GM12878 (cell line): ENCODE measurements around the gene ECSIT. TPM values are rescaled to one million over a fixed set of nuclear protein-coding genes. Genes with fewer than 3 reads are reported as not detected.

Experiments
- BRCA1 ChIP-seq: IDR thresholded peaks from 2 replicates; pipeline ENCODE4 v1.6.1; 2011; ENCODE audit warnings: low read depth, low read length, improper control_type of control experiment
- CBX3 ChIP-seq: fragments of 200-600 bp; sonication (generic); IDR thresholded peaks from 2 replicates; pipeline ENCODE4 v1.6.1; 2016; ENCODE audit warnings: low read depth, borderline replicate concordance
- CHD4 ChIP-seq: fragments of 200-600 bp; sonication (generic); IDR thresholded peaks from 2 replicates; pipeline ENCODE4 v1.6.1; 2016; ENCODE audit warnings: mild to moderate bottlenecking
- E2F4 ChIP-seq: IDR thresholded peaks from 2 replicates; pipeline ENCODE4 v1.6.1; 2012; ENCODE audit warnings: low read depth, low read length, improper control_type of control experiment
- E4F1 ChIP-seq: fragments of 450-650 bp; IDR thresholded peaks from 2 replicates; pipeline ENCODE4 v1.6.1; 2018; ENCODE audit warnings: borderline replicate concordance, mild to moderate bottlenecking; ENCODE audit not compliant: partially characterized antibody
- KAT2A ChIP-seq: conservative IDR thresholded peaks from 2 replicates; pipeline ENCODE4 v1.6.1; 2011; ENCODE audit warnings: low read depth, low read length; ENCODE audit not compliant: control insufficient read depth
- MAX ChIP-seq: IDR thresholded peaks from 2 replicates; pipeline ENCODE4 v1.6.1; 2012; ENCODE audit warnings: low read depth, low read length, improper control_type of control experiment
- MXI1 ChIP-seq: fragments of 150-350 bp; IDR thresholded peaks from 2 replicates; pipeline ENCODE4 v1.6.1; 2011; ENCODE audit warnings: low read depth, mild to moderate bottlenecking, inconsistent platforms, low read length, improper control_type of control experiment
- NKRF ChIP-seq: fragments of 450-650 bp; conservative IDR thresholded peaks from 2 replicates; pipeline ENCODE4 v1.6.1; 2017; ENCODE audit warnings: mild to moderate bottlenecking, moderate library complexity
- NRF1 ChIP-seq: conservative IDR thresholded peaks from 2 replicates; pipeline ENCODE4 v1.6.1; 2011; ENCODE audit warnings: mild to moderate bottlenecking, low read depth, low read length, improper control_type of control experiment
- PAX8 ChIP-seq: fragments of 450-650 bp; IDR thresholded peaks from 2 replicates; pipeline ENCODE4 v1.6.1; 2017; ENCODE audit warnings: mild to moderate bottlenecking, moderate library complexity
- PKNOX1 ChIP-seq: fragments of 450-650 bp; IDR thresholded peaks from 2 replicates; pipeline ENCODE4 v1.6.1; 2016; ENCODE audit warnings: mild to moderate bottlenecking
- POLR2AphosphoS2 ChIP-seq: IDR thresholded peaks from 2 replicates; pipeline ENCODE4 v1.6.1; 2011; ENCODE audit warnings: low read depth, mild to moderate bottlenecking, low read length, improper control_type of control experiment, moderate library complexity
- RCOR1 ChIP-seq: conservative IDR thresholded peaks from 2 replicates; pipeline ENCODE4 v1.6.1; 2012; ENCODE audit warnings: low read depth, low read length, improper control_type of control experiment
- RUNX3 ChIP-seq: IDR thresholded peaks from 2 replicates; pipeline ENCODE4 v1.6.1; 2012; ENCODE audit warnings: low read length, inconsistent platforms
- SIX5 ChIP-seq: IDR thresholded peaks from 2 replicates; pipeline ENCODE4 v1.6.1; 2011; ENCODE audit warnings: mild to moderate bottlenecking, low read depth, low read length, moderate library complexity; ENCODE audit not compliant: severe bottlenecking
- SMAD5 ChIP-seq: IDR thresholded peaks from 2 replicates; pipeline ENCODE4 v1.6.1; 2016; ENCODE audit warnings: antibody characterized with exemption, low read depth
- SMC3 ChIP-seq: IDR thresholded peaks from 2 replicates; pipeline ENCODE4 v1.6.1; 2011; ENCODE audit warnings: low read length, improper control_type of control experiment, borderline replicate concordance
- STAT1 ChIP-seq: fragments of 450-650 bp; conservative IDR thresholded peaks from 2 replicates; pipeline ENCODE4 v1.6.1; 2014; ENCODE audit warnings: antibody characterized with exemption, mild to moderate bottlenecking
- TCF12 ChIP-seq: IDR thresholded peaks from 2 replicates; pipeline ENCODE4 v1.6.1; 2011; ENCODE audit warnings: low read depth, mild to moderate bottlenecking, low read length
- YY1 ChIP-seq: IDR thresholded peaks from 2 replicates; pipeline ENCODE4 v1.6.1; 2011; ENCODE audit warnings: low read depth, mild to moderate bottlenecking, low read length
- ZBED1 ChIP-seq: IDR thresholded peaks from 2 replicates; pipeline ENCODE4 v1.6.1; 2016; ENCODE audit warnings: borderline replicate concordance
- ZNF384 ChIP-seq: IDR thresholded peaks from 2 replicates; pipeline ENCODE4 v1.6.1; 2012; ENCODE audit warnings: low read depth, mild to moderate bottlenecking, low read length, improper control_type of control experiment, borderline replicate concordance
- polyA plus RNA-seq, 11 experiments: library from polyadenylated mRNA; depleted of rRNA in 4 of 11; unstranded in 6 of 11; stranded (reverse) in 5 of 11; fragments of >200 nt; fragmentation: Nextera tagmentation in 4 of 11; fragmentation: Illumina TruSeq in 1 of 11; extraction: Ambion mirVana in 4 of 11; extraction: Trizol in 1 of 11; gene quantifications; 1 replicate in 1 of 11; 2 replicates in 10 of 11; pipeline versions ENCODE4 v1.2.1 to v1.2.3, GENCODE V29; 2011 to 2016; ENCODE audit warnings: inconsistent platforms in 2 of 11, missing spikeins in 2 of 11, low read depth in 1 of 11
- total RNA-seq, 4 experiments: library from RNA; depleted of rRNA in 3 of 4; stranded (reverse); fragments of >200 nt in 3 of 4; fragmentation: Illumina TruSeq in 1 of 4; extraction: Trizol in 1 of 4; gene quantifications; 2 replicates each; pipeline versions ENCODE4 v1.2.1 to v1.2.3, GENCODE V29; 2013 to 2021

ECSIT gene
- total and polyA plus RNA-seq, 10 of the 15 experiments (the other 5 are each of a cell fraction or from before 2014, with no cell fraction given): 1.0 to 59.6 (median 41.3) TPM

GRCh38 chr19:11535792-11536595, 7.1 kb upstream of the ECSIT start (continued):
- TF ChIP-seq BRCA1 (peak; percentile 35; the same call in 1 of the 2 replicates), E4F1 (no peak), CHD4 (no peak), KAT2A (no peak), SMAD5 (no peak), ZBED1 (no peak), YY1 (peak; percentile 71; the same call in 1 of the 2 replicates), RUNX3 (no peak), TCF12 (no peak; the same call in 1 of the 2 replicates), SIX5 (no peak), ZNF384 (no peak), PKNOX1 (0 out of 2 replicates have a peak, but pooled peaks have one; percentile 5), NKRF (peak; percentile 68; the same call in 1 of the 2 replicates), MAX (0 out of 2 replicates have a peak, but pooled peaks have one; percentile 10), NRF1 (no peak), PAX8 (no peak), CBX3 (no peak), POLR2AphosphoS2 (no peak), E2F4 (no peak), RCOR1 (peak; percentile 64; the same call in 1 of the 2 replicates), STAT1 (no peak), SMC3 (peak; percentile 67), MXI1 (0 out of 2 replicates have a peak, but pooled peaks have one; percentile 29)
